Activated T-cell treated with anti-CD3 and anti-CD28 coated beads for 24 hours (primary cell): ENCODE measurements around the gene DLG5.
A peak's percentile ranks its signal among the peaks of the same experiment; 100 is the strongest.

Experiments
- DNase-seq: peaks from one replicate; pipeline ENCODE4 v3.0.0-alpha.2; 2020; ENCODE audit warnings: low read depth

The DLG5 gene

DNA sequence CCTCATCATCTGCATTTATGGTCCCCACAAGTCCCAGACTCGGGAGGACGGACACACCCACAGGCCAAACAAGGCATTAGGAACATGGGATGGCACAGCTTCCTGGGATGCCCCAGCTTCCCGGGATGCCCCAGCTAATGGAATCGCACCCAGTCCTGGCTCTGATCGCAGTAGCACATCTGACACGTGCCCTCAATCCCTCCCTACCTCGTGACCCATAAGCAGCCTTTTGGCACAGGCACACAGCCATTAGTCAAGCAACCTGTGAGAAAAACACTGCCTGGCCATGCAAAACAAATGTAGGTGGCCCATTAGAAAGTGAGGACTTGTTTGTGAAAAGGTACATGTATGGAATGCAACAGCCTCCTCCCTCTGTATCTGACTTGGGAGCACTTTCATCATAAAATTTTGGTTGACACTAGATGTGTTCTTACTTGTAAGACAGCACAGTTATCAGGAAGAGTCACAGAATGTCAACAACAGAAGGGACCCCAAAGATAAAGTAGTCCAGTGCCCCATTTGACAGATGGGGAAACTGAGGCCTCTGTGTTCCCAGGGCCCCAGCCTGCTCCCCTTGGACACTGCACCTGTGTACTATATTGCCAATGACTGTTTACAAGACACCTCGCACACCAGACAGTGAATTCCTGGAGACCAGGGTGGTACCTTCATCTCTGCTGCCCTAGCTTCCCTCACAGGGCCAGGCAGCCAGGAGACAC is 34.4 kb downstream of the DLG5 start:
- no peak for DNase-seq

DNA sequence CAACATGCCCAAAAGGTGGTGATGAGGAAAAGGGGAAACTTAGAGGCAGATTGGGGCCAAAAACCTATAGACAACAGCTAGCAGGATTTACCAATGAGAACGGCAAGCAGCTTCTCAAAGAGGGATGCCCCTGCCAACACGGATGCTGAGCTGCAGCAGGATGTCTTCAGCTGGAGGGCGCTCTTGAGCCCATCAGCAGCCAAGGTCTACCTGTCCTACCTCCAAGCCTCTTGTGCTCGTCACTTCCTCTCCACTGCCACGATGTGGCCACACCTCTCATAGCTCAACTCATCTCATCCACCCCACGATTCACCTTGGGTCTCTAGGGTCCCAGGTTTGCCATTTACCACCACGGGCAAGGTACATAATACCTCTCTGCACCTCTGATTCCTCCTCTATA is 36.5 kb downstream of the DLG5 start:
- DNase-seq = no peak

DNA sequence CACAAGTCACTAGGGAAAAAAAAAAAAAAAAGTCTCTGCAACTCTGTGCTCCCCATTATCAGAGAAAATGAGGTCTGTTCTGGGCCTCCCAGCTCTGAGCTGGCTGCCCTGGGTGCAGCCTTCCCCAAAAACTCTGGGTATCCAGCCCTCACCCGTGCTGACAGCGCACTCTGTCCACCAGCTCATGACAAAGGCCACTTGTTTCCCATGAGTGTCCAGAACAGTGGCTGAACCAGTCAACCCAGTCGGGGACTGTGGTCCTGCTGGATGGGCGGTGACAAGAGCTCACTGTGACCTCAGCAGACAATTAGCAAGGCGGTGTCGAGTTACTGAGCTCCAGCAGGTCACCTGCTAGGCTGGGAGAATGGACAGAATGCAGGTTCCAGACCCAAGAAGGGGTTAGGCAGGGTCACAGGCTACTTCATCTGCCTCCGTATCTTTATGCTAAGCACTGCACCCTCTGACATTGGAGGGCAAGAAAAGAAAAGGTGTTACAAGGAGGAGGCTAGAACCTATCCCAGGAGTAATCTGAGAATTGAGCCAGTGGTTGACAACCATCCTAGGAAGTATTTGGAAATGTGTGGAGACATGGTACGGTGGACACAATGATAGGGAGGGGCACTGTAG is 37.2 kb downstream of the DLG5 start:
- no peak for DNase-seq

DNA sequence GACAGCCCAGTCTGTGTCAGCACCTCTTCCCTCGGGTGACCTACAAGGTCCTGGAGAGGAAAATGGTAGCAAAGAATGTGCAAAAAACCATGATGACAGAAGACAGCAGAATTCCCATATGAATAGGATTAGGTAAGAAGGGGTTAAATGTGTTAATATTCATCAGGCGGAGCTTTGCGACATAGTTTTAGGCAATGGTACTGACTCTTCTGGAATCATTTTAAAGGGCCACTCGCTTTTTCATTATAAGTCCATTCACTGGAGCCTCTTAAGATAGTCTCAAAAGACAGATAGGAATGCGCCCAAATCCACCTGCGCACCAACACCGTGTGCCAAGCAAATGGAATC is 38.2 kb downstream of the DLG5 start:
- no peak for DNase-seq

DNA sequence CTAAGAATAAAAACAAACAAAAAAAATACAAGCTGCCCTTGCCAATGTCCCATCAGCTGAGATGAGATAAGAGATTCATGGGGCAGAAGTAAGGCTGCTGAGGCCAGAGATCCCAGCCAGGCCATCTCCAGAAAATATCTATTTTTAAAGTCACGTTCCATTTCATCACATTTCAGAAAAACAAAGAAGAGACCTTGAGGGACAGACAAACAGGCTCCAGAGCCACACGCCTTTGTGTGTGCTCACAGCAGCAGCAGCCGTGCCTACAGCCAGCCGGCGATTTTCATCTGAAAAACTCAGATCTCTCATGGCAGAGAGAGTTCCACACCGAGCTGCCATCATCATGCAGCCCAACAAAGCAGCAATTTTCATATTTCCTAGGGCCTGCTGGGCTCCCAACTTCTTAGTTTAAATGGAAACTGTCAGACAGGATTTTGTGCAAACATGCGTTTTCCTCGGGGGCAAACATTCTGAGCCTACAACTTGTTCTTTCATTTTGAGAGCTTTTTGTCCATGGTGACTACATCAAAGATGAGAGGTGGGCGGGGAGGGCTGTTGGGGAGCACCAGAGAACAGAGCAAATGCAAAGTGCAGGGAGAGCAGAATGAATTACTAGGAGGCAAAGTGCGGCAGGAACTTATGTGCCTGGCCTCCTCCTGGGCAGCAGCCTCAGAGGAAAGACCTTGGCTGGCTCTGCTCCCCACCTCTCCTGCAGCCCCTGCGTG is 38.8 kb downstream of the DLG5 start:
- no peak for DNase-seq

DNA sequence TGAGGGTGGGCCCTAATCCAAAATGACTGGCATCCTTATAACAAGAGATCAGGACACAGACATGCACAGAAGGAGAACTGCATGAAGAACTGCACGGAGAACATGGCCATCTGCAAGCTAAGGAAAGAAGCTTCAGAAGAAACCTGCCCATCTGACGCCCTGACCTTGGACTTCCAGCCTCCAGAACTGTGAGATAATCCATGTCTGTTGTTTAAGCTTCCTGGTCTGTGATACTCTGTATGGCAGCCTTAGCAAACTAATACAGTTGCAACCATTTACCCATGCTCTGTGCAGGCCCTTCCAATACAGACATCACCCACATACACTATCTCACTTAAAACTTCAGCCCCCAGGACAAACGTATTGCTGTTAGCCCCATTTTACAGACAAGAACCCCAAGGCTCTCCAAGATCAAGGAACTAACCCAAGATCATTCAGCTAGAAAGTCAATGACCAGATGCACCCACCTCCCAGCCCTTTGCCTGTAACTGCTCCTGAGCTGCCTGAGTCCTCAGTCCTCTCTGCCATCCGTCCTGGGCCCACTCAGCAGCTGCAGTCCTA is 39.7 kb downstream of the DLG5 start:
- DNase-seq = no peak

DNA sequence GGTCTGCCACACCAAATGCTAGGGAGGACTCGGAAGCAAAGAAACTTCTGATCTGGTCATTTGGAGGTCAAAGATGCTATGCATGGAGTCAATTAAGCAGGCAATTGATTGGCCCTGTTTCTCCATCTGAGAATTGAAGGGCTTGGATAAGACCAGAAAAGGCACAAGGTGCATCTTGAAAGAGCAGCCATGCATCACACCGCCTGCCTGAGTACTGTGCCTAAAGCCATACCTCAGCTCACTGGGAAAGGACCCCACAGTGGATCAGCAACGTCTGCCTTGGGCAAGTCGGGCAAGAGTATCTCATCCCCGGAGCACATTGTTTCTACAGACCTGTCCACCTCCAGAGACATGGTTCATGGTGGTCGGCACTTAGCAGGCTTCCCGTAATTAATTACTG is 42.4 kb downstream of the DLG5 start:
- DNase-seq = no peak

DNA sequence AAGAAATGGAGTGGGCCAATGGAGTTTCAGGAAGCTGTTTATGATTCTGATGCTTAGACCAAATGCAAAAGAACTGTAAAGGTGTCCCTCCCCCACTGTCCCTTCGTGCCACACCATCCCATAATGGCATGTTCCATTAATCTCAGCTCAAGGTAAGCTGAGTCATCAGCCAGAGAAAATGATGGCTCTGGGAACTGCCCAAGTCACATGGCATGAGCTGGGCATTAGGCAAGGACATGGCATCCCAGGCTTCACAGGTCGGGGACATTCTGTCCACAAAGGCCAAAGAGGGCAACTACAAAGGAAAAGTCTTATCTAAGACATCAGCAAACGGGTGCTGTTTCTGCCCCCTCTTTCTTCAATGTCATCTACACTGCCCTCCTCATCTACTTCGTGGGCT is 44.9 kb downstream of the DLG5 start:
- no peak for DNase-seq

DNA sequence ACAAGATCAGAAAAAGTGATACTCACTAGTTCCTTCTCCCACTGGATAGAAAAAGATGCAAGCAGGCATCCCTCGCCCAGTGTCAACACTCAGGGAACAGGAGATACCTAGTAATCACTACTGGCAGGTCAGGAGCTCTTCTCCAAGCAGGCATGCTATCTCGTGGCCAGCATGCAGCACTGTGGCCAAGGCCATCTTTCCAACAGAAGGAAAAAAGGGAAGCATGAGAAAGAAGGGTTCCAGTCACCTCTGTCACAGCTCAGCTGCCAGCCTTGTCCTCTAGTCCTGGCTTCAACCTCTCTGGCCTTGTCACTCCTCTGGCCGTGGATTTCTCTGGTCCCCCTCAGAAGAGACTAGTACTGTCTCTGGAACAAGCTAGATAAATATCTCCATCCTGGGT is 45.3 kb downstream of the DLG5 start:
- DNase-seq = no peak

DNA sequence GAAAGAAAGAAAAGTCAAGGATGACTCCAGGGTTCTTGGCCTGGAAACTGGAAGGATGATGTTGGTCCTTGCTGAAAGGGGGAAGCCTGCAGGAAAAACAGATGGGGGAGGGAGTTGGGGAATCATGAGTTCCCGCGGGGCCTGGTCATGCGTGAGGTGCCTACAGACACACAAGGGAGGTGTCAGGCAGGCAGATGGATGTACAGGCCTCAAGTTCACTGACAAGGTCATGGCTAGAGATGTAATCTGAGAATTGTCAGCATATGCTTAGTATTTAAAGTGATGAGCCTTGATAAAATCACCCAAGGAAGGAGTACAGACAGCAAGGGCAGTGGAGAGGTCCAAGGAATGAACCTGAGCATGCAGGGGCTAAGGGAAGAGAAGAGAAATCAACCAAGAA is 46.8 kb downstream of the DLG5 start:
- no peak for DNase-seq

DNA sequence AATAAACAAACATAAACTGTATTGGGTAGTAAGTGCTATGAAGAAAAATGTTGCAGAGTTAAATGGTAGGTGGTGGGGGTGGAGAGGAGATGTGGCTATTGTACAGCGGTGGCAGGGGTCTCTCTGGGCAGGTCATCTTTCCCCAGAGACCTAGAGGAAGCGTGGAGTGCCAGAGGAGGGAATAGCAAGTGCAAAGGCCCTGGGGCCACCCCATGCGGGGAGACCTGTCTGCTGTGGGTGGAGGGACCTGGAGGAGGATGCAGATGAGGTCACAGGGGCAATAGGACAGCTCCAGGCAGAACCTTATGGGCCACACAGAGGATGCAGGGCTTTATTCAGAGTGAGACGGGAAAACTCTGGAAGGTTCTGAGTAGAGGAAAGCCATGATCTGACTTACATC is 47.5 kb downstream of the DLG5 start:
- no peak for DNase-seq

DNA sequence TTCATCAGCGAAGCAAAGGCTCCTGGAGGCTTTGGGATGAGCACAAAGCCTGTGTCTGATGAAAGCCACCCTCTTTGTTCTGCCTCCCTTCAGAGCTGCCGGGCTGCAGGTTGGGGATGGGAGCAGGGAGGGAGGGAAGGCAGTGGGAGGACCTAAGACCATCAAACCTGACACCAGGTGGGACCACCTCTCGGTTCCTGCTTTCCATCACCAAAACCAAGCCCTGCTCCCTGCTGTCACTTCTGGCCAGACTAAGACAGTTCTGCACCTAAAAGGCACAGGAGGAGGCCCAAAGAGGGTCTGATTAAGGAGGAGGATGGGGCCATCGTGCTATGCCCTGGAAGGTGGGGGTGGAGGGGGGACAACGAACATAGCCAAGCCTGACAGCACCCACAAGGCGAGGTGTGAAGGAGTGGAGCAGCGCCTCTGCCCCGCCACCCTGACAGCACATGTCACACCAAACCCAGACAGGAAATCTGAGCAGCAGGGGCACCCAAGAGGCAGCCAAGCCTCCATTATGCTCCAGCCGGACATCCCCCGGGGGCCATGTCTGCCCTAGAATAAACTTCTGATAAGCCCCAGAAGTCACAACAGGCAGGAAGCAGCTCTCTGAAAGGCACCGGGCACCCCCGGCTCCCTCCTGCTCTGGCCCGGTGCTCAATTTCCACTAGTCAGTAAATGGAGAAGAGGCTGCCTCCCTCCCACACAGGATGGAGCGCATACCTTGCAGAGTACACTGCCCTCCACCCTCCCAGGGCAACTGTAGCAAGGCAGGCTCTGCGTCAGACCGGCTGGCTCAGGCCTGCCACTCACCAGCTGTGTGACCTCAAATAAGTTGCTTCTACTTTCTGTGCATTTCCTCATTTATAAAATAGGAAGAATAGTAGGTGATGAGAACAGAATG is 48.9 kb downstream of the DLG5 start:
- peak; percentile 1 for DNase-seq

DNA sequence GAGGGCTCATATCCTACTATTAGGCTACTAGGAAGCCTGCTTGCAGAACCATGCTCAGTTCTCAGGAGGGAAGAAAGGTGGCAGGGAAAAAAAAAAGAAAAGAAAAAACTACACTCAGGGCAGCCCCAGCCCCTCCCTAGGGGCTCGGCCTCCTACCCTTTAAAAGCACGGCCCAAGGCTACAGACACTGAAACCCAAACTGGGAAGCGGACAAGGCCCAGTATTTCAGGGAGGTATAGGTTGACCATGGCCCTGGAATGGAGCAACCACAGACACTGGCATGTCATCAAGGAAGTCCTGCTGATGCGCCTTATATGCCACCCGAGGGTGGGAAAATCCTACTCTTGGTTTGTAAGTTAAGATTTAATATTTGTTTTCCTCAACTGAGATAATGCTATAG is 50.8 kb downstream of the DLG5 start:
- no peak for DNase-seq

DNA sequence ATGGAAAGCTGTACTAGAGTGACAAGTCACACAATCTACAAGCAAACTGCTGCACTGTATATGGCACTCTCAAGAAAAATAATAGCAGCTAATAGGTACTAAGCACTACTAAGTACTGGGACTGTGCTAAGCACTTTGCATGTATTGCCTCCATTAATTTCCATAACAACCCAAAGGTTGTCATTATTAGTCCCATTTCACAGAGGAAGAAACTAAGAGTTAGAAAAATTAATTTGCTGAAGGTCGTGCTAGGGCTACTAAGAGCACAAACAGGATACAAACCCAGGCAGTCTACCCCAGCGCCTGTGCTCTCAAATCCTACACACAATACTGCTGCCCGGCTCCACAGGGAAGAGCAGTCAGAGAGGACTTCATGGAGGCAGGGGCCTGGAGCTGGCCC is 51.7 kb downstream of the DLG5 start:
- DNase-seq = no peak

DNA sequence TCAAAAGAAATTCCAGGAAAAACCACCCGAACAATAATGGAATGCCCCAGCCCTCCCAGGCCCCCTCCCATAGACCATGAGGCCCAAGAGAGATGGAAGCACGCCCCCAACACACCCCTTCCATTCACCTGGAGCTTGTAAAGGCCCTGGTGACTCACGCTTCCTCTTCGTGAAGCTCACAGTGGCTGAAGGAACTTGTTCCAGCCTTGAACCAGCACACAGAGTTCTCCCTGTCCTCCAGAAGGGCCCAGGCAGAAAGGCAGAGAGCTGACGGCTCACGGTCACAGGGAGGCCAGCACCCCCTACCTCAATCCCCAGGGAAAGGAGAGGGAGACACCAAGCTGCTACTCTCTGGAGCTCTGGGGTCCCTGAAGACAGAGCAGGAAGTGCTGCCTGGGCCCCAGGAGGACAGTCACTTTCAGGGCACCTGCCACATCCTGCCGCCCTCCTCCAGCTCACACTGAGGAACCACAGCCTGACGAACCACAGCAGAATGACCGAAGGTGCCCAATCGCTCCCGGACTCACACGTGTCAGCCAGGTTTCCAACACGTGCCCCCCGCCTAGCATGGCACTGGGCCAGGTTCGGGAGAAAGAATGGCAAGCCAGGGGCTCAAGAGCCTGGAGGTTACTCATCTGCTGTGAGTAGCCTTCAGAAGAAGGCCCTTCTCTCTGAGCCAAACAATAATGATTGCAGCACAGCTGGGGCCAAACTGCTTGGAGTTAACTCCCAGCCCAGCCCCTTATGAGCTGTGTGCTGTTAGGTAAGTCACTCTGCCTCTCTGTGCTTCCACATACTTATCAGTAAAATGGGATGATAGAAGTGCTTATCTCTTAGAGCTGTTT is 52.8 kb downstream of the DLG5 start:
- peak; percentile 7 for DNase-seq

DNA sequence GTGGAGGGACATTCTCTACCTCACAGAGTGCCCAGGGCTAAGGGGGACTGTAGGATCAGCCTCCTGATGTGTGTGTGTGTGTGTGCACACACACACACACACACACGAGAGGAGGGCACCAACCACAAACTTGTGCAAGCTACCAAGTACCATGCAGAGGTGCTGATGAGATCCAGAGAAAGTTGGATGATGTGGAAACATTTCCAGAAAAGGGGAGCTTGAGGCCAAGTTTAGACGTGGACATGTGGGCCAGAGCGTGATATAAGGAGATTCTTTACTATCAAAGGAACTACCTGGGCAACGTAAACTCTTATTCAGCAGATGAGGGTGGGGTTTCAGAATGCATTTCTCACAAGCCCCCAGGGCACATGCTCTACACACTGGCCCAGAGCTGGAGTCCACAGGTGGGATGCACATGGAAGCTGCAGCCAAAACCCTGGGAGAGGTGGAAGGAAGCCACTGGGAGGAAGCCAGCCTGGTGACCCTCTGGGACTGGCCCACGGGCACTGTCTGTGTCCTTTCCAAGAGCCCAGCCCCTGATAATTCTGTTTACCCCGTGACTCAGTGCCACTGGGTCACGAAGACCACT is 53.5 kb downstream of the DLG5 start:
- DNase-seq = no peak

DNA sequence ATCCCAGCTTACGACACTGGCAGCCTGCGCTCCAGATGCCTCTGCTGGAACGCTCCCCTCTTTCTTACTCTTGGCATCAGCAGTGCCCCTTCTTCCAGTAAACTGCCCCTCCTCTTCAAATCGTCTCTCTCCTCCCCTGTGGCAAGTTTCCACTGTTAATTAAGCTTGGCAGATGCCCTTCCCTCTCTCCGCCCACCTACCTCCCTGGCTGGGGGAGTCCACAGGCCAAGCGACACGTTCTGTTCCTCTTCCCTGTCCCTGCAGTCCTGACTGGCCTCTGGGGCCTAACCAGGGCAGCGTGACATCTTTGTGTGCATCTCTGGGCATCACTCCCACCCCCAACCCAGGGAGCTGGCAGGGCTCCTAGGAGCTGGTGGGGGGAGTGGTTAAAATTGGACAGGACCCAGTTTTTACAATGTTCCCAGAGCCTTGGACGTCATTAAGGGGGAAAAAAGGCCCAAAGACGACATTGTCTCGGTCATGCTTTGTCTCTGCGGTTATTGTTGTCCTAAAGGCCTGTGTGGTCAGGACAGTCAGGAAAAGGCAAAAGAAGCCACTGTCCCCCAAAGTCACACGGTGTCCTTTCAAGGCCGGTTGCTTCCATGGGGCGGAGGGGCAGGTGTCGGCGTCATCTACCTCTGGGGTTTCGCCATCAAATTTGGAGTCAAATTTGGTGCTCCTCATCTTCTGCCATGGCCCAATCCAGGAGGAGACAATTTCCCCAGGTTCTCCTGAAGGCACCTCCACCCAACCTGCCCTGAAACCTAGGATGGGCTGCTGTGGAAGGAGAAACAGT is 54.2 kb downstream of the DLG5 start:
- DNase-seq = no peak

DNA sequence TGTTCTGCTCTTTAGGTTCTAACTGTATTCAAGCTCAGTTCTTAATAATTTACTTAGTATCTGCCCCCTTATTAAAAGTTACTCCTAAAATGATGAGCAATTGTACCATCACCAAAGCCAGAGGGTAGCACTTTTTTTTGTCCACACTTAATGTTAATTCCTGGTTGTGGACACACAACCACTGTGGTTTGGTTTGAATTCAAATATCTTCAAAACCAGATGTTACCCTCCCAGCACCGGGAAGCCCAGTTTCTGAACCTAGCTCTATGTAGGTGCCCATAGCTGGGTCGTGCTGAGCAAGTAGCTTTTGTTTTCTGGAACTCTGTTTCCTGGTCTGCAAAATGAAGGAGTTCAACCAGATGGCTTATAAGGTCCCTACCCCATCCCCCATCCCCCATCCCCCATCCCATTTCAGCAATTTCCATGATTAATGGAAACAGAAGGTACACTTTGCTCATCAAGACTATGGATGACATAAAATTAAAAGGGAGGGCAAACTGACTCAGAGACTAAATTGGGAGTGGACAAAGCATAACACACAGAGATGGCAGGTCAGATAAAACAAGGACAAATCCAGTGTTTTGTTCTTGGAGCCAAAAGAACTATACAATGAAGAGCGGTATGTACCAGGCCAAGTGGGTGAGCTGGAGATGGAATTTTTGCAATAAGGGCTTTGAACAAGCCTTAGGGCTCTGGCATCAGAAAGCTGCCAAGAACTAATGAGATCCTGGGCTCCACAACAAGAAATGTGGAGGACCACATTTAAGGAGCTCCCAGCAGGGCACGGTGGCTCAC is 56.7 kb downstream of the DLG5 start:
- DNase-seq = no peak

DNA sequence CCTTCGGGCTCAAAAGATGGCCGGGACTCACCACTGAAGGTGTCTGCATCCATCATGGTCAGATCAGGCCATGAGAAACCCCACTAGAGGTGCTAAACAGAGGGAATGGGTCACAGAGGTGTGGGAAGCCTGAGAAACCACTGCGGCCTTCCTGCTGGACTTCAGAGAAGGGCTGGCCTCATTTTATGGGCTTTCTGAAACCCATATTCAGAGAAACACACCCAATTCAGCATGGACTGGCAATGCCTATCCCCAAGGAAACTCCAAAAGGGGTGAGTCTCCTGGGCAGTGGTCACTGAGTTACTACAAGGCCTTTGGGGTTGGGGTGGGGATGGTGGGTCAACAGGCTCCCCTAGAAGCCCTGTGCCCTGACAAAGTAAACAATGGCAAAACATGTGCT is 58.0 kb downstream of the DLG5 start:
- no peak for DNase-seq
